ENCODE data around the gene BPIFB3.

Gene BPIFB3

GRCh38 chr20:33064572-33065287, 11.0 kb downstream of the BPIFB3 start:
- no peak for DNase-seq (ENCODE audit: low spot score)

- no peak for DNase-seq (ENCODE audit: low spot score)
These were observed 12.1 kb downstream of the BPIFB3 start for GRCh38 chr20:33065785-33066184.

GRCh38 chr20:33067806-33068205, 14.1 kb downstream of the BPIFB3 start:
- DNase-seq (ENCODE audit: low spot score), result no peak

GRCh38 chr20:33068251-33068939, 14.7 kb downstream of the BPIFB3 start:
- no peak for DNase-seq (ENCODE audit: low spot score)

- DNase-seq (ENCODE audit: low spot score), result no peak
These were observed 16.0 kb downstream of the BPIFB3 start for GRCh38 chr20:33069673-33070072.

GRCh38 chr20:33070111-33071053, 16.7 kb downstream of the BPIFB3 start:
- no peak for DNase-seq (ENCODE audit: low spot score)

GRCh38 chr20:33071198-33071597, 17.5 kb downstream of the BPIFB3 start:
- DNase-seq (ENCODE audit: low spot score), result no peak

GRCh38 chr20:33072362-33072761, 18.7 kb downstream of the BPIFB3 start:
- DNase-seq (ENCODE audit: low spot score), result no peak

GRCh38 chr20:33072813-33073212, 19.1 kb downstream of the BPIFB3 start:
- no peak for DNase-seq (ENCODE audit: low spot score)

- no peak for DNase-seq (ENCODE audit: low spot score)
These were observed 21.0 kb downstream of the BPIFB3 start for GRCh38 chr20:33074675-33075074.

GRCh38 chr20:33075281-33075680, 21.6 kb downstream of the BPIFB3 start:
- no peak for DNase-seq (ENCODE audit: low spot score)

GRCh38 chr20:33076662-33077372, 23.1 kb downstream of the BPIFB3 start:
- peak; percentile 33 for DNase-seq (ENCODE audit: low spot score)

GRCh38 chr20:33079259-33079658, 25.6 kb downstream of the BPIFB3 start, which contains the start of gene BPIFB4:
BPIFB4 (plus strand) TSS chr20:33079643; CDS start chr20:33081527, 1,884 bp downstream.
- DNase-seq (ENCODE audit: low spot score), result no peak

GRCh38 chr20:33081411-33082154, 27.9 kb downstream of the BPIFB3 start:
- no peak for DNase-seq (ENCODE audit: low spot score)

- no peak for DNase-seq (ENCODE audit: low spot score)
These were observed 28.8 kb downstream of the BPIFB3 start for GRCh38 chr20:33082546-33082945.

- no peak for DNase-seq (ENCODE audit: low spot score)
These were observed 30.0 kb downstream of the BPIFB3 start for GRCh38 chr20:33083544-33084340.

- no peak for DNase-seq (ENCODE audit: low spot score)
These were observed 31.0 kb downstream of the BPIFB3 start for GRCh38 chr20:33084722-33085121.

GRCh38 chr20:33086052-33086722, 32.5 kb downstream of the BPIFB3 start:
- DNase-seq (ENCODE audit: low spot score), result no peak

- no peak for DNase-seq (ENCODE audit: low spot score)
These were observed 37.4 kb downstream of the BPIFB3 start for GRCh38 chr20:33091147-33091546.

- no peak for DNase-seq (ENCODE audit: low spot score)
These were observed 38.0 kb downstream of the BPIFB3 start for GRCh38 chr20:33091693-33092092.

Measured in CD4-positive, alpha-beta T cell treated with Interleukin-6 at 100 ng/mL for 8 hours (primary cell).